HL-60/S4 (cell line): Measurements from ENCODE around the gene TBCA.

ENCODE experiments used
- in situ Hi-C: fragments of 300-500 bp; cut with MboI; formaldehyde crosslinking; loops from 2 replicates; pipeline ENCODE4 v1.14.3; 2022; ENCODE audit warnings: low sequenced_read_pairs

The TBCA gene

DNA sequence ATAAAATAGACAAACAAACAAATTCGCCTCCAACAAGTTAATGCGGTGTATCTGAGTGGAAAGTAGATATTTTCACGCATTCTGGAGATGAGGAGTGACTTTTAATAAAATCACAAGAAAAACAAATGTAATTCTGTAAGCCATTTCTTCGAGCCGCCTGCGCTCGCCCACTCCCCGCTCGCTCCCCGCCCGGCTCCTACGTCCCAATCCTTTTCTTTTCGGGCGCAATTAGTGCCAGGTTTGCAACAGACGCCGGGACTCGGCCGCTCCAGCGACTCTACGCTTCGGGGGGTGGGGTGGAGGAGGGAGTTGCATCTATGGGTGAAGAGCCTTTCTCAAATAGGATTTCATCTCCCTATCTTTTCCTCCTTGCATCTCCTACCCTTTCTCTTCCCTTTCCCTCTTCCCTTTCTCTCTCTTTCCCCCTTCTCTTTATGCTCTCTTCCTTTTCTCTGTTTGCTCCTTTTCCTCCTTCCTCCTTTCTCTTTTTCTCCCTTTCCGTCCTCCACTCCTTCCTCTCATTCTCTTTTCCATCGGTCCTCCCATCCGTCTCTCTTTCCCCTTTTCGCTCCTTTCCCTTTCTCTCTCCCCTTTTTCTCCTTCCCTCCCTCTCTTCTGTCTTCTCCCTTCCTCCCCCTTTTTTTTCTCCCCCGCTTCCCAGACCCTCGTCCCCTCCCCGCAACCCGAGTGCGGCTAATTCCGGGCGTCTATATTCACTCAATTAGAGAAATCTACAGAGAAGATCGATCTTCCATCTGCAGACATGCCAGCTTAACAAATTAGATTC is 131.6 kb downstream of the TBCA start:
- in situ Hi-C loops: no loop called here

DNA sequence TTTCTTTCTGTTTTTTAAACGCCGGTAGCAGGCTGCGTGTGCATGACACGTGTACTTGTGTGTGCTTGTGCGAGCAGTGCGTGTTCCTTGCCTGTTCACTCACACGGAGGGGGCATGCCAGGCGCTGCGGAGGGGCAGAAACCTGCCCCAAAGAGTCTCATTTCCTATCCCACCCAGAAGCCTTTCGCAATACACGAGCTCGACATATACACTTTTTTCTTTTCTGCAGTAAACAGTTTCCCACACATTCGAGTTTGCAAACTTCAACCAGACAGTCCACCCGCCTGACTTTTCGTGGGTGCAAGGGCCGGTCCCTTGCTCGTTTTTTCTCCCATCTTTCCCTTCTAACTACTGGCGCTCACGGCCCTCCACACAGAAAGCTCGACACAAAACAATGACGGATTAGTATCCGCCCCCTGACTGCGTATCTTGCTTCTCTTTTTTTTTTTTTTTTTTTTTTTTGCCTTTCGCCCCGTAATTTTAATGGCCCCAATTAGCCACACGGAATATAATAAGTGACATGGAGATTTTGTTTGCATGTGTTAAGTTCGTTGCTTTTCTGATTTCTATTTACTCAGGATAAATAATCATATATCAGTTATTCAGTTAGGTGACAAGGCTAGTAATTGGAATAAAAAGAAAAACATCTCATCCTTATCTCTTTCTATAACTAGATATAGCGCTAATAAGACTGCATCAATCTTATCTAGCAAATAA is 132.3 kb downstream of the TBCA start:
- in situ Hi-C loops: no loop called here

DNA sequence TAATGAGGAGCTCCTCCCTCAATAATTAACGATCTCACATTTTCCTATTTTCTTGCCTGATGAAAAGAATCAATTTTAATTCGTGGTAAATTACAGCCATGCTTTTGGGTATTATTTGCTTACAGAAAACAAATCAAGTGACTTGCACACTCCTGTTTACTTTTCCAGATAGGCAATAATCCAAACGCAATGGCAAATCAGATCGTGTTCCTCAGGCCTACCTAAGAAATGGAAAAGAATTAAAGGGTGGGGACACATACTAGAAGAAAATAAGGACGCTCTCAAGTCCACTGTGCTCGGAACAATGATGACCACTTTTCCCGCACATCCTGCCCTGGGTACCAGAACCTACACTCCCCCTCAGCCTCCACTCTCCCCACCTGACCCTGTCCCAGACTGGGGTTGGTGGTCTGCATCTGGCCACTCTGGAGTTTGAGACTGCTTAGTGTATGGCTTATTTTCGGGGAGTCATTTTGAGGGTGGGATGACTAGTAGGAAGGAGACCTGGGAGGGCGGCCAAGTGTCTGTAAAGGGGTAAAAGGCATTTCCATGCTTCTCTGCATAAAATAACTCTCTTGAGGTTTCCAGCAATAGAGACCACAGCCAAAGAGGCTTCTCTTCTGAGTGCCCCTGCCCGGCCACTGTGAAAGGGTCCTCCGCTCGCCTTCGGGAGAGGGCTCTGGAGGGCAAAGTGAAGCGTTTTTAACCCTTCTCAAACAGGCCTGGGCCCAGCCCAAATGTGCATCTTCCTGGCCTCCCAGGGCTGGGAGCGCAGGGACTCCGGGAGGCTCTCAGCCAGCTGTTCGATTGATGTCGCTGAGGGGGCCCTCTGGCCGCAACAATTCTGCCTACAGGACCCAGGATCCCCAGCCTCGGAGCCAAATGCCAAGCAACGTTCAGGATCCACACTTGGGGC is 133.1 kb downstream of the TBCA start:
- in situ Hi-C loops: no loop called here

DNA sequence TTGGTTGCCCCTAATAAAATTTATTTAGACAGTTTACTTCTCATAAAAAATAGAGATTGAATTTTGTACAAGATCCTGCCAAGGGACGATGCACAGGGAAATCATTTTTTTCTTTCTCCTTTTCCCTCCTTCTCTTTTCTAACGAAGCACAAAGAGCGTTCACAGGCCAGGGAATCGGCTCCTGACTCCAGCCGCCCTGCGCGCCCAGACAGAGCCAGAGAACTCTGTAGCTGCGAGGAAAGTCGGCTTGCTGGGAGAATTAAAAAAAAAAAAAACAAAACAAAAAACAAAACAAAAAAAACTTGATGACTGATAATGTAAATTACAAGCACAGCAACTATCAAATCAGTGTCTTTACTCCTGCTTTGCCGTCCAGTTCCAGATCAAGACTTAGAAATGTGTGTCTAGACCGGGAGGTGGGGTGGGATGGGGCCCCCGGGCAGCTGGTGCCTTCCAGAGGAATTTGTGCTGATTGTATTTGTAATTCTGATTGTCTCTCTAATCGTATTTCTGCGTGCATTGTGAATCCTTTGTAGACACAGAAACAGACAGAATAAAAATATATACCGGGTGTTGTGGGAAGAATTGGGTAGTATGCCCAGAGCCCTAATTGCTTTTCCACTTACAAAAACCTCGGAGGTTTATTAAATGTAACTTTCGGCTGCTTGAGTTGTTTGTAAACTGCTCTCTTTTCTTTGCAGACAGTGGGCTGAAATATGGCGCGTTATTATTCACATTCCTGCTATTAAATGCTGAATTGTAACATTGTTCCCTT is 134.0 kb downstream of the TBCA start:
- in situ Hi-C loops: no loop called here

DNA sequence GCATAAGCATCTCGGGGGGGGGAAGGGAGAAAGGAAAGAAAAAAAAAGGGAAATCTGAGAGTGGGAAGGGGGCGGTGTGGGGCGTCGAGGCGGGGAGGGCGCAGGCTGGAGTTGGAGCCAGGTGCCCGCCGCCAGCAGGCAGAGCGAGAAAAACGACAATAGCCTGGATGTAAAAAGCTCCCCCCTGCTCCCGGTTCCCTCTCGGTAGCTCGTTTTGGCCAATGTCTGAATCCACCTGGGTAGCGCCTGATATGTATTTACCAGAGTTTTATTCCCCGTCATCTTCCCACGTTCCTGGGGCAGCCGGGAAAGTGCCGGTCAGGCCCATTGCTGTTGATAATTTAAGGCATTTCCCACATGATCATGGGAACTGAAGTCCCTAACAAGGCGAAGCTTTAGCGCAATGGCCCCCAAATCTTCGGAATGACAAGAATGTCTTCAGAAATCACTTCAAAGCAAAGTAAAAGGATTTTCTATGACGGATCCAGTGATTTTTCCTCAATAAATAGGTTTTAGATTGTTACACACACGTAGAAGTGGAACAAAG is 134.7 kb downstream of the TBCA start:
- in situ Hi-C loops: no loop called here
